CD4-positive, alpha-beta memory T cell (primary cell): ENCODE measurements around the gene MAGEF1. TPM values are rescaled to one million over a fixed set of nuclear protein-coding genes. Genes with fewer than 3 reads are reported as not detected.
"Not testable (repeated sequence)": the region's sequence is repeated elsewhere in the genome, so short reads cannot be mapped to it uniquely, and the experiment has no call there.

Experiments used
- CTCF ChIA-PET: fragments of 350-600 bp; sonication (Branson Sonifier 250); formaldehyde crosslinking; loops from one replicate; lab custom pipeline; 2021; ENCODE audit warnings: inconsistent platforms; ENCODE audit not compliant: partially characterized antibody; lab: Charles Lee
- POLR2A ChIA-PET: fragments of 350-600 bp; sonication (Branson Sonifier 250); formaldehyde crosslinking; loops from one replicate; lab custom pipeline; 2021; ENCODE audit not compliant: partially characterized antibody; lab: Charles Lee
- DNase-seq, 5 donors: peaks; one replicate each; pipeline versions ENCODE4 v3.0.0 to v3.0.0-alpha.2; 2020 to 2022; ENCODE audit warnings: mixed read lengths in 1 of 5
- H3K27ac ChIP-seq: one replicate; pipeline ENCODE4 v1.7.0; 2013; ENCODE audit warnings: low read depth, low read length
- H3K27me3 ChIP-seq: 2 replicates; pipeline ENCODE4 v1.7.0; 2013; ENCODE audit warnings: mild to moderate bottlenecking, low read length, moderate library complexity; ENCODE audit not compliant: insufficient read depth
- H3K36me3 ChIP-seq: 2 replicates; pipeline ENCODE4 v1.7.0; 2013; ENCODE audit warnings: mild to moderate bottlenecking, low read length, moderate library complexity; ENCODE audit not compliant: insufficient read depth
- H3K4me1 ChIP-seq: 2 replicates; pipeline ENCODE4 v1.7.0; 2013; ENCODE audit warnings: mild to moderate bottlenecking, low read length, moderate library complexity; ENCODE audit not compliant: insufficient read depth
- H3K4me3 ChIP-seq, 2 donors: one replicate each; pipeline ENCODE4 v1.7.0; 2013; ENCODE audit warnings: low read length in 2 of 2, mild to moderate bottlenecking in 1 of 2
- H3K9me3 ChIP-seq, 2 donors: one replicate each; pipeline ENCODE4 v1.7.0; 2013; ENCODE audit warnings: low read length in 2 of 2, control low read depth in 1 of 2; ENCODE audit not compliant: control insufficient read depth in 1 of 2
- H3K27ac Mint-ChIP-seq, 7 donors: one replicate each; pipeline ENCODE4 v1.8.0; 2020 to 2021; ENCODE audit warnings: mixed read lengths in 7 of 7, mild to moderate bottlenecking in 6 of 7, inconsistent platforms in 3 of 7, moderate library complexity in 3 of 7
- H3K27me3 Mint-ChIP-seq, 2 donors: one replicate each; pipeline ENCODE4 v1.8.0; 2020 to 2021; ENCODE audit warnings: mixed read lengths in 2 of 2
- H3K36me3 Mint-ChIP-seq, 2 donors: one replicate each; pipeline ENCODE4 v1.8.0; 2020 to 2021; ENCODE audit warnings: mixed read lengths in 2 of 2, inconsistent platforms in 1 of 2, mild to moderate bottlenecking in 1 of 2
- H3K4me1 Mint-ChIP-seq, 4 donors: one replicate each; pipeline ENCODE4 v1.8.0; 2020 to 2021; ENCODE audit warnings: mixed read lengths in 4 of 4, mild to moderate bottlenecking in 1 of 4
- H3K4me3 Mint-ChIP-seq, 8 donors: one replicate each; pipeline ENCODE4 v1.8.0; 2020 to 2021; ENCODE audit warnings: mixed read lengths in 8 of 8, mild to moderate bottlenecking in 7 of 8, moderate library complexity in 6 of 8, inconsistent platforms in 3 of 8
- H3K9me3 Mint-ChIP-seq, 8 donors: one replicate each; pipeline ENCODE4 v1.8.0; 2020 to 2021; ENCODE audit warnings: mixed read lengths in 8 of 8, mild to moderate bottlenecking in 5 of 8, inconsistent platforms in 3 of 8, moderate library complexity in 1 of 8
- intact Hi-C: fragments of 100-400 bp; cut with micrococcal nuclease; formaldehyde crosslinking; loops from one replicate; pipeline ENCODE4 v1.15.1; 2023
- polyA plus RNA-seq, 2 donors: library from polyadenylated mRNA; unstranded; fragments of 300-500 nt; fragmentation: Illumina TruSeq; gene quantifications; one replicate each; pipeline ENCODE4 v1.2.3, GENCODE V29; 2021
- total RNA-seq, 2 experiments: library from RNA; stranded (reverse); gene quantifications; one replicate each; pipeline ENCODE4 v1.2.3, GENCODE V29; 2021

MAGEF1 gene
- total and polyA plus RNA-seq, 4 experiments from 2014 or later: 15.5 to 20.1 (median 16.5) TPM

DNA sequence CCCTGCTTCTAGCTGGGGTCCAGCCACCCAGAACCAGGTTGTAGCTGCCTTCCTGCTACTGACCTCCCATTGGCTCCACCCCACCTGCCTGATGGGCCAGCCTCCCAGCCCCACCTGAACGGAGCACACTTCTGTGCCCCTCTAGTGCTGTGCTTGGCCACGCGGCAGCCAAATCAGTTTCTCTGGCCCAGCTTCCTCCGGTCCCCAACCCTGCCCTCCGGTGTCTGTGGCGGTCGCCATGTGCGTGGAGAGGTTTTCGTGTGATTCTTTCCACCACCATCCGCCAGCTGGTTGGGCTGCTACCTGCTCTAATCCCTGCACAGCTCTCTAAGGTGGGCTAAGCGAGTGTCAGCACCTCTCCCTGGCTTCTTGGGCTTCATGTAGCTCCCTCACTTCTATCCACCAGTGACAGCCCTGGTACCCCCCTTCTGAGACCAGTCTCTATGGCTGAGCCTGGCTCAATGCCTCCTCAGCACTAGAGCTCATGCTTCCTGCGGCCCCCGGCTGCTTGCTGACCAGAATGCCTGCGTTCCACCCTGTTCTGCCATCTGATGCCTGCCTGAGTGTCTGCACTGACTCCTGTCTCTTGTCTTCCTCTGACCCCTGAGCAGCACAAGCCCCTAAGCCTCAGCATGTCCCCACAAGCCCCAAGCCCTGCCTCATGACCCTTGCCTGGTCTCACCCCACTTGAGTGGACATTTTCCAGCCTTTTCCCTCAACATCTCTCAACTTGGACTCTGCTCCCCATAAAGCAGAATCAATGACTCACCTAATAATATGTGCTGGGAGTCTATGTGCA lies 23.2 kb upstream of the MAGEF1 start:
- no peaks in the 10 kb centered on the region for H3K4me1 ChIP-seq
- Mint-ChIP-seq H3K9me3 (no peaks in the 10 kb centered on the region), H3K36me3 (no peaks in the 10 kb centered on the region), H3K4me1 (no peaks in the 10 kb centered on the region), H3K27me3 (peaks cover 6 to 12% of the 10 kb centered on the region in 2 donors), H3K27ac (peak overlapping the region in 1 of 7 donors; percentile 36), H3K4me3 (no peak overlapping the region)
- DNase-seq: no peak
- H3K27ac ChIP-seq: no peak overlapping the region
- POLR2A ChIA-PET: no interaction called here
- H3K9me3 ChIP-seq: no peaks in the 10 kb centered on the region
- CTCF ChIA-PET: interaction anchor here (0.8 to 3.4 kb wide), 3 partner anchors 8 to 174 kb away, joined by 3 to 20 read pairs (median 3); partner anchors contain the start of gene EPHB3
- H3K27me3 ChIP-seq: no peaks in the 10 kb centered on the region
- H3K4me3 ChIP-seq: no peak overlapping the region
- no peaks in the 10 kb centered on the region for H3K36me3 ChIP-seq
- intact Hi-C loops: no loop called here

- H3K27ac ChIP-seq: no peak overlapping the region
- no peak overlapping the region for H3K4me3 Mint-ChIP-seq
- no peak overlapping the region for H3K27ac Mint-ChIP-seq
- intact Hi-C loops: no loop called here
- ChIA-PET POLR2A (no interaction called here), CTCF (interaction anchor here (0.8 to 3.4 kb wide), 3 partner anchors 7 to 173 kb away, joined by 3 to 20 read pairs (median 3); partner anchors contain the start of gene EPHB3)
- no peaks in the 10 kb centered on the region for H3K4me1 Mint-ChIP-seq
- peaks cover 6 to 12% of the 10 kb centered on the region in 2 donors for H3K27me3 Mint-ChIP-seq
- H3K36me3 Mint-ChIP-seq: no peaks in the 10 kb centered on the region
- no peak for DNase-seq
- no peaks in the 10 kb centered on the region for H3K9me3 ChIP-seq
- H3K4me1 ChIP-seq: no peaks in the 10 kb centered on the region
- no peak overlapping the region for H3K4me3 ChIP-seq
- no peaks in the 10 kb centered on the region for H3K36me3 ChIP-seq
- H3K9me3 Mint-ChIP-seq: no peaks in the 10 kb centered on the region
- H3K27me3 ChIP-seq: no peaks in the 10 kb centered on the region
Measured at GRCh38 chr3:184733971-184734608, 22.2 kb upstream of the MAGEF1 start.

DNA sequence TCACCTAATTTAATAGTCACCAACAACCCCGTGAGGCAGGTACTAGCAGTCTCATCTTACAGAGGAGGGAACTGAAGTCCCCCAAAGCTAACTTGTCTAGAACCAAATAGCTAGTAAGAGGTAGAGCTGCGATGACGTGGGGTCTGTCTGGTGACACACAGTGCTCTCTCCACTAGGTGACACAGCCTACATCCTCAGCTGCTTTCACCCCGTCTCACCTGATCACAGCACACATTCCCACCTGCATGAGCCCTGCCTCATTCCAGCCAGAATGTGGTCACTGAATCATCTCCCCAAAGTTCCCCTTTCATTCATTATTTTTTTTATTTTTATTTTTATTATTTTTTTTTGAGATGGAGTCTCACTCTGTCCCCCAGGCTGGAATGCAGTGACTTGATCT lies 21.3 kb upstream of the MAGEF1 start:
- Mint-ChIP-seq H3K9me3 (no peaks in the 10 kb centered on the region), H3K4me1 (no peaks in the 10 kb centered on the region), H3K27ac (no peak overlapping the region), H3K4me3 (no peak overlapping the region), H3K36me3 (no peaks in the 10 kb centered on the region), H3K27me3 (peaks cover 6 to 12% of the 10 kb centered on the region in 2 donors)
- H3K27ac ChIP-seq: no peak overlapping the region
- no peaks in the 10 kb centered on the region for H3K9me3 ChIP-seq
- ChIA-PET CTCF (interaction anchor here (0.9 to 1.3 kb wide), 2 partner anchors 10 to 78 kb away, joined by 3 read pairs; no protein-coding TSS in a partner anchor), POLR2A (no interaction called here)
- H3K4me3 ChIP-seq: no peak overlapping the region
- intact Hi-C loops: no loop called here
- no peaks in the 10 kb centered on the region for H3K36me3 ChIP-seq
- no peak for DNase-seq
- no peaks in the 10 kb centered on the region for H3K27me3 ChIP-seq
- no peaks in the 10 kb centered on the region for H3K4me1 ChIP-seq

DNA sequence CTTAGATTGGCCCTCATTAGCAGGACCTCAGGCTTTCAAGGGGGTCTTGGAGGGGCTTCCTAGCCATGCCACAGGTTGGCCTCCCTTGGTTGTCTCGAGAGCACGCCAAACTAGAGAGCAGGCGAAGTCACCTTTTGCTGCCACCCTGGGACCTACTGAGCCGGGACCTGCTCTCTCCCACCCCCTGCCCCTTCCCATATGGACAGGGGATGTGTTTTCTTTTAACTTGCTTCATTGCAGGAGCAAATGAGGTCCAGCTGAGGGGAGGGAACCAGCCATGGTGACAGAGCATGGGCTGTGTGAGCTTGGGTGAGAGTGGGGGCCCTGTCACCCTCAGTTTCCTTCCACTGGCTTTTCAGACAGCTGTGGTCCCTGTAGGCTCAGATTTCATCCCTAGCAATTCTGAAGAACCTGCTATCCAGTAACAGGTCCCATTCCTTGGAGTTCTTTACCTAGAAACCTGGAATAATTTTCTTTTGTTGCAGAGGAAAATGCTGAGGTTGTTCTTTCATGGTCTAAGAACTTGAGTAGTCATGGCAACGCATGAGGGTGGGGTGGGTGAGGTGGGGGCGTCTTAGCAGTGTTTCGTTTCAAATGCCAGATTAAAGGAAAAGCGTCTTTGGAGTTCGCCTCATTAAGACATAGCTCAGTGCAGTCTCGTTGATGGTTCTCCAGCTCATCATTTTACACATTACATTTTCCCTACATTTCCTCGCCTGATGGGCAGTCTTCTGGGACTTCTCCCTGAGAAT lies 20.1 kb upstream of the MAGEF1 start:
- DNase-seq: no peak
- no peaks in the 10 kb centered on the region for H3K36me3 ChIP-seq
- intact Hi-C loops: no loop called here
- H3K4me3 Mint-ChIP-seq: no peak overlapping the region
- H3K27ac ChIP-seq: no peak overlapping the region
- no peaks in the 10 kb centered on the region for H3K9me3 Mint-ChIP-seq
- H3K9me3 ChIP-seq: no peaks in the 10 kb centered on the region
- ChIA-PET CTCF (interaction anchor here (0.9 to 1.3 kb wide), 3 partner anchors 9 to 77 kb away, joined by 3 read pairs; no protein-coding TSS in a partner anchor), POLR2A (interaction anchor here (0.6 kb wide), 1 partner anchor 333 kb away, joined by 3 read pairs; no protein-coding TSS in a partner anchor)
- no peaks in the 10 kb centered on the region for H3K27me3 ChIP-seq
- H3K4me3 ChIP-seq: no peak overlapping the region
- H3K4me1 ChIP-seq: no peaks in the 10 kb centered on the region
- no peaks in the 10 kb centered on the region for H3K36me3 Mint-ChIP-seq
- no peaks in the 10 kb centered on the region for H3K4me1 Mint-ChIP-seq
- peak overlapping the region in 1 of 7 donors; percentile 57 for H3K27ac Mint-ChIP-seq
- peaks cover 7 to 12% of the 10 kb centered on the region in 2 donors for H3K27me3 Mint-ChIP-seq

GRCh38 chr3:184730924-184731323 lies 19.1 kb upstream of the MAGEF1 start:
- Histone ChIP-seq H3K27me3 (no peaks in the 10 kb centered on the region), H3K36me3 (no peaks in the 10 kb centered on the region), H3K4me3 (no peak overlapping the region), H3K9me3 (no peaks in the 10 kb centered on the region), H3K27ac (no peak overlapping the region), H3K4me1 (no peaks in the 10 kb centered on the region)
- ChIA-PET CTCF (interaction anchor here (0.7 kb wide), 1 partner anchor 37 kb away, joined by 3 read pairs; no protein-coding TSS in a partner anchor), POLR2A (no interaction called here)
- Mint-ChIP-seq H3K4me3 (no peak overlapping the region), H3K36me3 (no peaks in the 10 kb centered on the region), H3K27ac (no peak overlapping the region), H3K9me3 (no peaks in the 10 kb centered on the region), H3K4me1 (no peaks in the 10 kb centered on the region), H3K27me3 (peaks cover 7 to 12% of the 10 kb centered on the region in 2 donors)
- intact Hi-C loops: no loop called here
- no peak for DNase-seq

GRCh38 chr3:184729154-184729553 lies 17.3 kb upstream of the MAGEF1 start:
- H3K27ac ChIP-seq, H3K27ac Mint-ChIP-seq, H3K36me3 Mint-ChIP-seq, DNase-seq, H3K9me3 Mint-ChIP-seq, H3K4me1 Mint-ChIP-seq, H3K4me3 ChIP-seq, H3K4me1 ChIP-seq, H3K27me3 ChIP-seq, H3K27me3 Mint-ChIP-seq, H3K36me3 ChIP-seq, H3K4me3 Mint-ChIP-seq, POLR2A ChIA-PET, H3K9me3 ChIP-seq, intact Hi-C loops: not testable (repeated sequence)
- CTCF ChIA-PET: interaction anchor here (1.0 kb wide), 1 partner anchor 35 kb away, joined by 3 read pairs; no protein-coding TSS in a partner anchor
